Smooth muscle cell (in vitro differentiated cells): Measurements from ENCODE around the gene SEMA4B. TPM values are rescaled to one million over a fixed set of nuclear protein-coding genes. Genes with fewer than 3 reads are reported as not detected.
A peak's percentile ranks its signal among the peaks of the same experiment; 100 is the strongest.

Experiments used
- DNase-seq: peaks from one replicate; lab custom pipeline; 2025; ENCODE audit not compliant: unreplicated experiment; lab: John Stamatoyannopoulos, UW
- H2AFZ ChIP-seq: fragments of 200-600 bp; sonication (generic); 2 replicates; pipeline ENCODE4 v1.6.0; 2016; ENCODE audit warnings: antibody characterized with exemption, low read depth, mild to moderate bottlenecking
- H3F3A ChIP-seq: fragments of 200-600 bp; sonication (generic); 2 replicates; pipeline ENCODE4 v1.6.0; 2017; ENCODE audit warnings: antibody characterized with exemption, low read depth
- H3K27ac ChIP-seq: fragments of 200-600 bp; sonication (generic); 2 replicates; pipeline ENCODE4 v1.5.1; 2016; ENCODE audit warnings: low read depth, mild to moderate bottlenecking
- H3K27me3 ChIP-seq: fragments of 200-600 bp; sonication (generic); 2 replicates; pipeline ENCODE4 v1.6.1; 2016; ENCODE audit warnings: low read depth, mild to moderate bottlenecking
- H3K36me3 ChIP-seq: fragments of 200-600 bp; sonication (generic); 2 replicates; pipeline ENCODE4 v1.5.1; 2016; ENCODE audit warnings: low read depth
- H3K4me1 ChIP-seq: fragments of 200-600 bp; sonication (generic); 2 replicates; pipeline ENCODE4 v1.5.1; 2016; ENCODE audit warnings: low read depth
- H3K4me2 ChIP-seq: fragments of 200-600 bp; sonication (generic); 2 replicates; pipeline ENCODE4 v1.6.0; 2016; ENCODE audit warnings: mild to moderate bottlenecking
- H3K4me3 ChIP-seq: fragments of 200-600 bp; sonication (generic); 2 replicates; pipeline ENCODE4 v1.5.1; 2016; ENCODE audit warnings: mild to moderate bottlenecking
- H3K79me2 ChIP-seq: fragments of 200-600 bp; sonication (generic); 2 replicates; pipeline ENCODE4 v1.6.0; 2016; ENCODE audit warnings: low read depth, mild to moderate bottlenecking
- H3K9ac ChIP-seq: fragments of 200-600 bp; sonication (generic); 2 replicates; pipeline ENCODE4 v1.6.0; 2016; ENCODE audit warnings: low read depth
- H3K9me3 ChIP-seq: fragments of 200-600 bp; sonication (generic); replicated peaks from 2 replicates; pipeline ENCODE4 v1.5.1; 2016; ENCODE audit warnings: low read depth
- H4K20me1 ChIP-seq: fragments of 200-600 bp; sonication (generic); 2 replicates; pipeline ENCODE4 v1.6.0; 2016; ENCODE audit warnings: low read depth
- CTCF ChIP-seq: fragments of 200-600 bp; sonication (generic); IDR thresholded peaks from 2 replicates; pipeline ENCODE4 v1.5.1; 2017; ENCODE audit warnings: borderline replicate concordance, mild to moderate bottlenecking, antibody characterized with exemption; ENCODE audit not compliant: insufficient read depth, poor library complexity, severe bottlenecking
- WGBS: methylation state at CpG from one replicate; pipeline ENCODE4 v1.1.7; 2016; ENCODE audit warnings: low lambda C conversion rate; 5-methylcytosine and 5-hydroxymethylcytosine counted together
- polyA plus RNA-seq: library from polyadenylated mRNA; unstranded; fragments of >200 nt; fragmentation: Nextera tagmentation; extraction: Ambion mirVana; gene quantifications from 2 replicates; pipeline ENCODE4 v1.2.1, GENCODE V29; 2016
- total RNA-seq: library from RNA; depleted of rRNA; stranded (reverse); fragments of >200 nt; gene quantifications from 2 replicates; pipeline ENCODE4 v1.2.3, GENCODE V29; 2014

The SEMA4B gene
- total and polyA plus RNA-seq, 2 experiments from 2014 or later = 29.6 to 51.4 TPM

GRCh38 chr15:90171623-90172022 is 29.5 kb upstream of the SEMA4B start:
- Histone ChIP-seq H3K27me3 (no peaks in the 10 kb centered on the region), H2AFZ (no peak overlapping the region), H3K4me3 (no peak overlapping the region), H3K4me2 (no peak overlapping the region), H3F3A (peaks cover 9% of the 10 kb centered on the region), H3K4me1 (peaks cover 5% of the 10 kb centered on the region), H3K27ac (no peak overlapping the region), H3K9me3 (no peaks in the 10 kb centered on the region), H4K20me1 (no peaks in the 10 kb centered on the region), H3K79me2 (no peaks in the 10 kb centered on the region), H3K9ac (no peak overlapping the region), H3K36me3 (no peaks in the 10 kb centered on the region)
- WGBS = 91% methylated on average over 1 of the region's 1 CpG
- TF ChIP-seq CTCF = no peak
- no peak for DNase-seq

GRCh38 chr15:90173372-90173771 is 27.8 kb upstream of the SEMA4B start:
- WGBS = 82% methylated on average over 7 of the region's 7 CpGs
- H3F3A ChIP-seq = peaks cover 7% of the 10 kb centered on the region
- no peak overlapping the region for H3K27ac ChIP-seq
- no peak for DNase-seq
- H3K27me3 ChIP-seq = no peaks in the 10 kb centered on the region
- peaks cover 5% of the 10 kb centered on the region for H3K4me1 ChIP-seq
- H4K20me1 ChIP-seq = no peaks in the 10 kb centered on the region
- no peaks in the 10 kb centered on the region for H3K9me3 ChIP-seq
- no peaks in the 10 kb centered on the region for H3K36me3 ChIP-seq
- no peaks in the 10 kb centered on the region for H3K79me2 ChIP-seq
- H3K4me3 ChIP-seq = no peak overlapping the region
- no peak overlapping the region for H3K9ac ChIP-seq
- H3K4me2 ChIP-seq = no peak overlapping the region
- H2AFZ ChIP-seq = no peak overlapping the region
- no peak for TF ChIP-seq CTCF

GRCh38 chr15:90174140-90174875 is 26.8 kb upstream of the SEMA4B start:
- no peaks in the 10 kb centered on the region for H3K36me3 ChIP-seq
- H3K27me3 ChIP-seq = no peaks in the 10 kb centered on the region
- peak overlapping the region; percentile 45 for H2AFZ ChIP-seq
- H4K20me1 ChIP-seq = no peaks in the 10 kb centered on the region
- no peak for TF ChIP-seq CTCF
- H3F3A ChIP-seq = peaks cover 7% of the 10 kb centered on the region
- H3K79me2 ChIP-seq = no peaks in the 10 kb centered on the region
- H3K4me1 ChIP-seq = peaks cover 5% of the 10 kb centered on the region
- peak; percentile 65 for DNase-seq
- no peak overlapping the region for H3K9ac ChIP-seq
- H3K9me3 ChIP-seq = no peaks in the 10 kb centered on the region
- no peak overlapping the region for H3K4me3 ChIP-seq
- peak overlapping the region; percentile 65 for H3K4me2 ChIP-seq
- peak overlapping the region; percentile 47 for H3K27ac ChIP-seq
- 57% methylated on average over 25 of the region's 25 CpGs for WGBS

- Histone ChIP-seq H3K27me3 (no peaks in the 10 kb centered on the region), H2AFZ (no peak overlapping the region), H3K9me3 (no peaks in the 10 kb centered on the region), H4K20me1 (no peaks in the 10 kb centered on the region), H3F3A (peaks cover 7% of the 10 kb centered on the region), H3K27ac (no peak overlapping the region), H3K4me3 (no peak overlapping the region), H3K4me2 (no peak overlapping the region), H3K36me3 (no peaks in the 10 kb centered on the region), H3K9ac (no peak overlapping the region), H3K4me1 (peaks cover 5% of the 10 kb centered on the region), H3K79me2 (no peaks in the 10 kb centered on the region)
- WGBS = 85% methylated on average over 9 of the region's 9 CpGs
- no peak for DNase-seq
- TF ChIP-seq CTCF = no peak
Observed at GRCh38 chr15:90177012-90177411, 24.1 kb upstream of the SEMA4B start.
